HCT116 (cell line): Measurements from ENCODE around the gene LIPI. TPM values are rescaled to one million over a fixed set of nuclear protein-coding genes. Genes with fewer than 3 reads are reported as not detected.

Experiments
- ATAC-seq: fragments of 200-7000 bp; cut with Tn5 transposase; 2 replicates; pipeline ENCODE4 v1.9.1; 2020; ENCODE audit warnings: mild to moderate bottlenecking, moderate library complexity
- BruUV-seq: library from RNA; stranded (reverse); fragments of 400-500 nt; replicated peaks from 2 replicates; lab custom pipeline; 2021; lab: Mats Ljungman, UMichigan
- CTCF ChIA-PET: fragments of 300-600 bp; sonication (Branson Sonifier 250); formaldehyde crosslinking; loops from one replicate; lab custom pipeline; 2021; ENCODE audit warnings: antibody characterized with exemption; lab: Charles Lee
- POLR2A ChIA-PET: fragments of 300-600, 350-600 bp; sonication (Branson Sonifier 250); formaldehyde crosslinking; loops from one replicate; lab custom pipeline; 2021; ENCODE audit warnings: antibody characterized with exemption; lab: Charles Lee
- RAD21 ChIA-PET, 2 experiments: fragments of 300-600 bp; sonication (Branson Sonifier 250); formaldehyde crosslinking; loops; one replicate each; lab custom pipeline; 2023; ENCODE audit warnings: low total read pairs in 2 of 2; ENCODE audit not compliant: uncharacterized antibody in 2 of 2, unreplicated experiment in 2 of 2, low non-redundant PET in 1 of 2; lab: Charles Lee
- DNase-seq: peaks from one replicate; pipeline ENCODE4 v3.0.0-alpha.2; 2010; ENCODE audit warnings: low read depth, low spot score
- H2AFZ ChIP-seq: fragments of 200-600 bp; shearing (Covaris generic), sonication (generic); 2 replicates; pipeline ENCODE4 v1.6.1; 2017; ENCODE audit warnings: low read depth, mixed run types, mixed read lengths, antibody characterized with exemption, low read length; ENCODE audit not compliant: poor library complexity, severe bottlenecking
- H3K27ac ChIP-seq: 2 replicates; pipeline ENCODE4 v1.5.1; 2012; ENCODE audit warnings: low read depth, low read length
- H3K27me3 ChIP-seq: fragments of 200-600 bp; sonication (generic); 2 replicates; pipeline ENCODE4 v1.6.1; 2016; ENCODE audit warnings: mixed run types, low read length, mixed read lengths; ENCODE audit not compliant: insufficient read depth
- H3K36me3 ChIP-seq, 2 experiments: fragments of 200-500 bp in 1 of 2; fragments of 200-600 bp in 1 of 2; sonication (Bioruptor generic) in 1 of 2; sonication (generic) in 1 of 2; 2 replicates each; pipeline versions ENCODE4 v1.5.1 to v1.6.1; 2014 to 2016; ENCODE audit warnings: low read length in 2 of 2, inconsistent platforms in 1 of 2, mixed read lengths in 1 of 2, mixed run types in 1 of 2; ENCODE audit not compliant: insufficient read depth in 2 of 2, control insufficient read depth in 1 of 2
- H3K4me1 ChIP-seq, 2 experiments: fragments of 200-600 bp in 1 of 2; sonication (generic) in 1 of 2; 2 replicates each; pipeline versions ENCODE4 v1.5.1 to v1.6.1; 2012 to 2017; ENCODE audit warnings: low read length in 2 of 2, inconsistent platforms in 1 of 2, mild to moderate bottlenecking in 1 of 2, mixed read lengths in 1 of 2, mixed run types in 1 of 2, moderate library complexity in 1 of 2; ENCODE audit not compliant: insufficient read depth in 2 of 2, control insufficient read depth in 1 of 2
- H3K4me2 ChIP-seq: fragments of 200-600 bp; sonication (generic); 2 replicates; pipeline ENCODE4 v1.6.1; 2017; ENCODE audit warnings: mixed run types, low read length, mixed read lengths
- H3K4me3 ChIP-seq, 2 experiments: fragments of 200-600 bp in 1 of 2; sonication (generic) in 1 of 2; replicated peaks in 1 of 2; 2 replicates each; pipeline ENCODE4 v1.5.1; 2011 to 2016; ENCODE audit warnings: low read length in 2 of 2, control low read depth in 1 of 2, low read depth in 1 of 2, mild to moderate bottlenecking in 1 of 2, mixed read lengths in 1 of 2, mixed run types in 1 of 2
- H3K79me2 ChIP-seq: fragments of 200-600 bp; sonication (generic); 2 replicates; pipeline ENCODE4 v1.6.1; 2017; ENCODE audit warnings: mild to moderate bottlenecking, mixed run types, low read length, moderate library complexity, mixed read lengths; ENCODE audit not compliant: insufficient read depth
- H3K9ac ChIP-seq: fragments of 200-600 bp; sonication (generic); 2 replicates; pipeline ENCODE4 v1.6.1; 2016; ENCODE audit warnings: low read length, mixed read lengths
- H3K9me2 ChIP-seq: fragments of 200-600 bp; sonication (generic), shearing (Covaris generic); 2 replicates; pipeline ENCODE4 v1.6.1; 2017; ENCODE audit warnings: mixed run types, mild to moderate bottlenecking, moderate library complexity; ENCODE audit not compliant: insufficient read depth
- H3K9me3 ChIP-seq, 2 experiments: fragments of 200-500 bp in 1 of 2; fragments of 200-600 bp in 1 of 2; sonication (Bioruptor generic) in 1 of 2; sonication (generic) in 1 of 2; 2 replicates each; pipeline ENCODE4 v1.6.1; 2014 to 2017; ENCODE audit warnings: low read length in 2 of 2, mixed read lengths in 2 of 2, inconsistent platforms in 1 of 2, low read depth in 1 of 2, mild to moderate bottlenecking in 1 of 2, mixed run types in 1 of 2, moderate library complexity in 1 of 2; ENCODE audit not compliant: control insufficient read depth in 1 of 2, insufficient read depth in 1 of 2
- H4K20me1 ChIP-seq: fragments of 200-600 bp; sonication (generic), shearing (Covaris generic); 2 replicates; pipeline ENCODE4 v1.6.1; 2017; ENCODE audit warnings: mixed run types, mild to moderate bottlenecking, moderate library complexity; ENCODE audit not compliant: insufficient read depth
- CBX3 ChIP-seq: IDR thresholded peaks from 2 replicates; pipeline ENCODE4 v1.6.1; 2012; ENCODE audit warnings: low read depth
- EGR1 ChIP-seq: IDR thresholded peaks from 2 replicates; pipeline ENCODE4 v1.6.1; 2012; ENCODE audit warnings: low read depth
- ELF1 ChIP-seq: IDR thresholded peaks from 2 replicates; pipeline ENCODE4 v1.6.1; 2012; ENCODE audit warnings: low read depth, borderline replicate concordance
- MAX ChIP-seq: IDR thresholded peaks from 2 replicates; pipeline ENCODE4 v1.6.1; 2012
- POLR2A ChIP-seq: IDR thresholded peaks from 2 replicates; pipeline ENCODE4 v1.7.0; 2011; ENCODE audit warnings: borderline replicate concordance; ENCODE audit not compliant: insufficient read depth, insufficient read length; ENCODE audit errors: extremely low read depth
- POLR2AphosphoS5 ChIP-seq: IDR thresholded peaks from 2 replicates; pipeline ENCODE4 v1.6.1; 2011; ENCODE audit warnings: mild to moderate bottlenecking, low read depth, low read length, moderate library complexity
- RAD21 ChIP-seq: IDR thresholded peaks from 2 replicates; pipeline ENCODE4 v1.6.1; 2012; ENCODE audit warnings: low read depth, mild to moderate bottlenecking
- REST ChIP-seq: IDR thresholded peaks from 2 replicates; pipeline ENCODE4 v1.6.1; 2012; ENCODE audit warnings: low read depth
- SIN3A ChIP-seq: IDR thresholded peaks from 2 replicates; pipeline ENCODE4 v1.6.1; 2012; ENCODE audit warnings: low read depth
- SP1 ChIP-seq: IDR thresholded peaks from 2 replicates; pipeline ENCODE4 v1.6.1; 2012; ENCODE audit warnings: low read depth
- SRF ChIP-seq: IDR thresholded peaks from 2 replicates; pipeline ENCODE4 v1.6.1; 2012; ENCODE audit warnings: low read depth
- TCF7L2 ChIP-seq: IDR thresholded peaks from 2 replicates; pipeline ENCODE4 v1.7.0; 2011; ENCODE audit warnings: borderline replicate concordance, inconsistent platforms; ENCODE audit not compliant: insufficient read depth, insufficient read length; ENCODE audit errors: extremely low read depth
- ZBTB33 ChIP-seq: IDR thresholded peaks from 2 replicates; pipeline ENCODE4 v1.6.1; 2011; ENCODE audit warnings: mild to moderate bottlenecking, low read length, moderate library complexity; ENCODE audit not compliant: insufficient replicate concordance; ENCODE audit errors: extremely low read depth
- ZFX ChIP-seq: fragments of 450-650 bp; IDR thresholded peaks from 2 replicates; pipeline ENCODE4 v1.6.1; 2017
- intact Hi-C: fragments of 100-400 bp; cut with micrococcal nuclease; formaldehyde crosslinking; loops from 2 replicates; pipeline ENCODE4 v1.10.0; 2022
- total RNA-seq: library from RNA; stranded (reverse); gene quantifications from one replicate; pipeline ENCODE4 v1.2.1, GENCODE V29; 2021; ENCODE audit not compliant: unreplicated experiment

The LIPI gene
- total RNA-seq, 1 experiment from 2014 or later, result not detected

- no peaks in the 10 kb centered on the region for H3K79me2 ChIP-seq
- CTCF ChIA-PET, result no interaction called here
- POLR2A ChIA-PET, result no interaction called here
- no peaks in the 10 kb centered on the region for H4K20me1 ChIP-seq
- no peaks in the 10 kb centered on the region; a peak in 2 of 4 replicates for H3K9me3 ChIP-seq
- H3K36me3 ChIP-seq, result no peaks in the 10 kb centered on the region
- ATAC-seq, result no peak
- intact Hi-C loops, result no loop called here
- H3K4me1 ChIP-seq, result no peaks in the 10 kb centered on the region
- TF ChIP-seq SIN3A (no peak), TCF7L2 (no peak), RAD21 (no peak), POLR2AphosphoS5 (no peak), SRF (no peak), ELF1 (no peak), MAX (no peak), POLR2A (no peak), ZFX (no peak)
- RAD21 ChIA-PET, result no interaction called here
- H3K4me3 ChIP-seq, result no peak overlapping the region
- DNase-seq, result no peak
- no peaks in the 10 kb centered on the region for H3K9me2 ChIP-seq
- no peak overlapping the region for H3K9ac ChIP-seq
- H2AFZ ChIP-seq, result no peak overlapping the region
- no TSS peak for BruUV-seq
- H3K4me2 ChIP-seq, result no peak overlapping the region
- no peak overlapping the region for H3K27ac ChIP-seq
- no peaks in the 10 kb centered on the region for H3K27me3 ChIP-seq
These were observed 136.6 kb downstream of the LIPI start for GRCh38 chr21:14074177-14074576.

GRCh38 chr21:14073615-14074014, 137.1 kb downstream of the LIPI start:
- ChIA-PET CTCF (no interaction called here), RAD21 (no interaction called here), POLR2A (no interaction called here)
- H3K27me3 ChIP-seq, result no peaks in the 10 kb centered on the region
- intact Hi-C loops, result no loop called here
- no peaks in the 10 kb centered on the region; a peak in 2 of 4 replicates for H3K9me3 ChIP-seq
- no peaks in the 10 kb centered on the region for H3K9me2 ChIP-seq
- H3K36me3 ChIP-seq, result no peaks in the 10 kb centered on the region
- ATAC-seq (no peak), DNase-seq (no peak)
- H2AFZ ChIP-seq, result no peak overlapping the region
- H3K9ac ChIP-seq, result no peak overlapping the region
- no peak overlapping the region for H3K4me2 ChIP-seq
- no peaks in the 10 kb centered on the region for H3K79me2 ChIP-seq
- BruUV-seq, result no TSS peak
- no peak overlapping the region for H3K4me3 ChIP-seq
- H3K27ac ChIP-seq, result no peak overlapping the region
- no peaks in the 10 kb centered on the region for H3K4me1 ChIP-seq
- H4K20me1 ChIP-seq, result no peaks in the 10 kb centered on the region
- TF ChIP-seq RAD21 (no peak), CBX3 (no peak), EGR1 (no peak), ZFX (no peak), SP1 (no peak), ELF1 (no peak), TCF7L2 (no peak), ZBTB33 (no peak), REST (no peak), SRF (no peak)
